ENCODE data around the gene RRP1B. TPM values are rescaled to one million over a fixed set of nuclear protein-coding genes. Genes with fewer than 3 reads are reported as not detected.
A peak's percentile ranks its signal among the peaks of the same experiment; 100 is the strongest.

The RRP1B gene
- total and polyA plus RNA-seq, 9 of the 15 experiments (the other 6 are each of a cell fraction or from before 2014, with no cell fraction given), result 6.8 to 66.6 (median 41.9) TPM

DNA sequence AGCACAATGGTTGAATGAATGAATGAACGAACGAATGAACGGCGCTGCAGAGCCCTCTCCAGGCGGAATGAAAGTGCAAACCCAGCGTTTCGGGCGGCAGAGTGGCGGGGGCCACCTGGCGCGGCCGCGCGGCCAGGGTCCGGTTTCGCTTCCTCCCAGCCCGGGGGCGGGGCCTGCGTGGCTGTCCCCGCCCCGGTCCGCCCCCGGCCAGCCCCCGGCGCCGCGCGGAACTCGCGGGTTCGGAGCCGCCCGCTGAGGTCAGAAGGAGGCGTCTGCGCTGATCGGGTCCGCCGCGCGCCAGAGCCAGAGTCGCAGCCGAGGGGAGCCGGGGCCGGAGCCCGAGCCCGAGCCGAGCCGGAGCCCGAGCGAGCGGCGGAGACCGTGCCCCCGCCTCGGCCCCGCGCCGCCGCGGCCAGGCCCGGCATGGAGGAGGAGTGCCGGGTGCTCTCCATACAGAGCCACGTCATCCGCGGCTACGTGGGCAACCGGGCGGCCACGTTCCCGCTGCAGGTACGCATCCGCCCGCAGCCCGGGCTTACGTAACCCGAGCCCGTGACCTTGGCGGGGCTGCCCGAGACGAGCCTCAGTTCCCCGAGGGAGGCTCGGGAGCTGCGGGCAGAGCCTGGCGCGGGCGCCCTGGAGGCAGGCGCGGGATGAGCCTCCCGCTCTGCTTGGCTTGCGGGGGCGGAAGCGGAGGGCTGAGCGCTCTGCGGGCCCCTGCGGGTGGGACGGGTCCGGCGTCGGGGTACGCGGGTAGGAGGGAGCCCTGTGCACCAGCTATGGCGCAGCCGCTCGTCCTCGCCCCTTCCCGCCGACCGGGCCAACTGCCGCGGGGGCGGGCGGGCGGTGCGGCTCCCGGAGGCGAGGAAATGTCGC lies 59.8 kb downstream of the RRP1B start, which contains the start of gene PDXK:
Gene PDXK (plus strand): TSS at position 258 of the 876 bp plus-strand sequence. CDS start 166 bp downstream, at position 424.
- ChIA-PET CTCF (ENCODE audit: low intra/inter-chr PET ratio) (no interaction called here), POLR2A (interaction anchor here (0.7 to 1.8 kb wide), 7 partner anchors 9 to 268 kb away, joined by 3 to 19 read pairs (median 4); no protein-coding TSS in a partner anchor)
- H3K9me3 ChIP-seq (replicated peaks; ENCODE audit: control insufficient read depth, insufficient read depth, low read depth, low read length), result no peaks in the 10 kb centered on the region
- peaks cover 40% of the 10 kb centered on the region; the same call in 2 of the 3 replicates for H3K36me3 ChIP-seq (ENCODE audit: control insufficient read depth, insufficient read depth, low read length)
- peaks cover 27% of the 10 kb centered on the region for H4K20me1 ChIP-seq (replicated peaks; ENCODE audit: control insufficient read depth, insufficient read depth, low read length)
- peaks cover 19% of the 10 kb centered on the region for H3K9me1 ChIP-seq (ENCODE audit: control insufficient read depth, insufficient read depth, low read length)
- intact Hi-C loops (cut with micrococcal nuclease) (no loop called here), in situ Hi-C loops (cut with MboI) (no loop called here)
- WGBS (ENCODE audit: insufficient coverage, low coverage, missing lambda C conversion rate), result under 1% methylated on average over 74 of the region's 117 CpGs
- H3K9ac ChIP-seq (ENCODE audit: insufficient read depth in 1 of 2, low read depth in 2 of 2, low read length in 2 of 2), result peak within 1 kb of the TSS; percentile 96 to 100
- H3K4me1 ChIP-seq (replicated peaks in 1 of 2; ENCODE audit: control insufficient read depth in 2 of 2, insufficient read depth in 2 of 2, low read length in 2 of 2), result peaks cover 29 to 46% of the 10 kb centered on the region in 2 experiments; a peak in 4 of 5 replicates
- H3K27me3 ChIP-seq (ENCODE audit: control insufficient read depth in 2 of 2, insufficient read depth in 2 of 2, low read length in 2 of 2), result no peaks in the 10 kb centered on the region
- peak; percentile 93 for ATAC-seq
- peaks cover 50% of the 10 kb centered on the region for H3K79me2 ChIP-seq (ENCODE audit: control insufficient read depth, insufficient read depth, low read length)
- peak; percentile 93 for FAIRE-seq
- BruUV-seq (replicated peaks), result no TSS peak
- H3K4me3 ChIP-seq, result peak within 1 kb of the TSS; percentile 100
- peak within 1 kb of the TSS; percentile 94 for H3K4me2 ChIP-seq (ENCODE audit: insufficient read depth, low read length)
- peak within 1 kb of the TSS; percentile 97 for H3K27ac ChIP-seq (ENCODE audit: extremely low read depth, low read depth, low read length)
- peak; percentile 94 to 98 (median 96) for DNase-seq (ENCODE audit: extremely low read depth in 1 of 4, low spot score in 3 of 4)
- H2AFZ ChIP-seq (ENCODE audit: low read depth, low read length), result peak within 1 kb of the TSS; percentile 90
- TF ChIP-seq EGR1 (conservative IDR thresholded peaks at IDR 0.05) (peak; percentile 96), ZBTB17 (CRISPR knock-in tag; IDR thresholded peaks at IDR 0.05) (0 out of 2 replicates have a peak, but pooled peaks have one; percentile 25), XRCC4 (IDR thresholded peaks at IDR 0.05; ENCODE audit: extremely low read depth, insufficient read depth, insufficient read length) (no peak), SMARCB1 (IDR thresholded peaks at IDR 0.05; ENCODE audit: insufficient read length, low read depth) (no peak), ZNF740 (CRISPR knock-in tag; IDR thresholded peaks at IDR 0.05) (no peak; the same call in 1 of the 2 replicates), ZNF740 (tag; IDR thresholded peaks at IDR 0.05) (no peak), SP1 (CRISPR knock-in tag; IDR thresholded peaks at IDR 0.05) (no peak), ZNF77 (CRISPR knock-in tag; IDR thresholded peaks at IDR 0.05) (no peak), KLF1 (tag; IDR thresholded peaks at IDR 0.05) (no peak), BACH1 (tag; IDR thresholded peaks at IDR 0.05) (no peak), TAF7 (tag; IDR thresholded peaks at IDR 0.05) (no peak), MBD2 (IDR thresholded peaks at IDR 0.05; ENCODE audit: borderline replicate concordance, low read depth) (no peak; the same call in 1 of the 2 replicates), ZNF277 (CRISPR knock-in tag; IDR thresholded peaks at IDR 0.05; ENCODE audit: borderline replicate concordance) (no peak), DACH1 (IDR thresholded peaks at IDR 0.05; ENCODE audit: partially characterized antibody) (no peak), ZNF140 (CRISPR knock-in tag; IDR thresholded peaks at IDR 0.05) (no peak), ZNF253 (CRISPR knock-in tag; conservative IDR thresholded peaks at IDR 0.05) (no peak), GABPA (tag; conservative IDR thresholded peaks at IDR 0.05; ENCODE audit: low read depth) (peak; percentile 59; the same call in 1 of the 2 replicates), MTF1 (CRISPR knock-in tag; IDR thresholded peaks at IDR 0.05; ENCODE audit: borderline replicate concordance) (no peak), TRIM28 (IDR thresholded peaks at IDR 0.05) (no peak)
- TF ChIP-seq, protein P1, sequence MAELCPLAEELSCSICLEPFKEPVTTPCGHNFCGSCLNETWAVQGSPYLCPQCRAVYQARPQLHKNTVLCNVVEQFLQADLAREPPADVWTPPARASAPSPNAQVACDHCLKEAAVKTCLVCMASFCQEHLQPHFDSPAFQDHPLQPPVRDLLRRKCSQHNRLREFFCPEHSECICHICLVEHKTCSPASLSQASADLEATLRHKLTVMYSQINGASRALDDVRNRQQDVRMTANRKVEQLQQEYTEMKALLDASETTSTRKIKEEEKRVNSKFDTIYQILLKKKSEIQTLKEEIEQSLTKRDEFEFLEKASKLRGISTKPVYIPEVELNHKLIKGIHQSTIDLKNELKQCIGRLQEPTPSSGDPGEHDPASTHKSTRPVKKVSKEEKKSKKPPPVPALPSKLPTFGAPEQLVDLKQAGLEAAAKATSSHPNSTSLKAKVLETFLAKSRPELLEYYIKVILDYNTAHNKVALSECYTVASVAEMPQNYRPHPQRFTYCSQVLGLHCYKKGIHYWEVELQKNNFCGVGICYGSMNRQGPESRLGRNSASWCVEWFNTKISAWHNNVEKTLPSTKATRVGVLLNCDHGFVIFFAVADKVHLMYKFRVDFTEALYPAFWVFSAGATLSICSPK (IDR thresholded peaks at IDR 0.05; ENCODE audit: borderline replicate concordance), result no peak

Data from K562 (cell line).